Measurements from ENCODE around the gene CHD9. TPM values are rescaled to one million over a fixed set of nuclear protein-coding genes. Genes with fewer than 3 reads are reported as not detected.
A peak's percentile ranks its signal among the peaks of the same experiment; 100 is the strongest.

The CHD9 gene
- total and polyA plus RNA-seq, 4 donors: 6.2 to 46.6 (median 32.5) TPM

DNA sequence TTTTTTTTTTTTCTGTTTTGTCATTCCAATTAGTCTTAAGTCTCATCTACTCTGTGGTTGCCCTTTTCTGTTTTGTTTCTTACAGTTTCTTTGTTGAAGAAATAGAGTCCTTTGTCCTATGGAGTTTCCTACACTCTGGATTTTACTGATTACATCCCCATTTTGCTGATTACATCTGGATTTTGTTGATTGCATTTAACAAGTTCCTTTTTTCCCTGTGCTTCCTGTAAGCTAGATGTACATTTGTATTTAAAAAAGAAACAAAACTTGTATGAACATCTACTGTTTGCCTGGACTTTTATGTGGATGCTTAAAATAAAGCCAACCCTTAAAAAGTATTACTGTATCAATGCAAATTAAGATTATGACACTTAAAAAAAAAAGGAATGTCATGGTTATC is 147.6 kb downstream of the CHD9 start:
- no peak for DNase-seq (ENCODE audit: low spot score)
- no peak overlapping the region for H3K27ac ChIP-seq (ENCODE audit: low read depth in 1 of 2, low read length in 2 of 2)
- no peak overlapping the region for H3K4me3 ChIP-seq (ENCODE audit: low read depth in 1 of 3, low read length in 3 of 3)

DNA sequence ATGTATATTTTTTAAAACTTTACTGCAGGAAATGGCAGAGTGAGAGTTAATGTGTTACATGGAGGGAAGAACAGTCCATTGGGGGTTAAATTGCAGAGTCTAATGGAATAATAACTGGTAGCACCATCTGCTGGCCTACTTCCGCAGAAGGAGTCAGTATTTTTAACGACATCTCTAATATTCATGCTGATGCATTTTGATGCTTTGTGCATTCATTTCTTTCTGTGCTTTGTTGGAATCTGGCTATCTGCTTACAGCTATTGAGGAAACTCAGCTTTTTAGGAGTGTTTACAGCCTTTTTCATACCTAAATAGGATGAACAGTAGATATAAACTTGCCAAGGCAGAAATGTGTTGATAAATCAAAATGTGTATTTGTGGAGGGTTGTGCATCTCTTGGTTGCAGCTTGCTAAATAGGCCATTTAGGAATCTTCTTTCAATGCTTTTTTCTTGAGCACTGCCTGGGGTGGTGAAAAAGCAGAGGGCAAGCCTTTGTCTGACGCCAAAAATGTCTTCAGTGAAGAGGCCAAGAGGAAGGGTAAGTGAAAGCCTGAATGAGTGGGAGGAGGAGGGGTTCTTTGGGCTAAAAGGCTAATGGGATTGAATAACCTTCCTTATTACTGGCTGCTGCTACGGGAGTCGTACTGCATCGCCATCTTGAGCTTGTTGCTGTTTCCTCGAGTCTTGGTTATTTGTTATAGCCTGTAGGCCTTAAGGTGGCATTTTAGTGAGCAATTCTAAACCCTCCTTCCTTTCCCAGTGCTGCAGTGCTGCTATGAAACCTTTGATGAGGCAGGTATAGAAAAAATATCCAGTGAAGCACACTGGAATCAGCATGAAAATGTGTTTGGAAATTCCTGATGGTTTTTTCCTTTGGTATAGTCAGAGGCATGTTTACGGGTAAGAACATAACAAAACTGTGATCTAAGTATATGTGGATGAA is 153.3 kb downstream of the CHD9 start:
- TF ChIP-seq RAD21 (IDR thresholded peaks at IDR 0.05) (peak; percentile 79 to 83), YY1 (IDR thresholded peaks at IDR 0.05) (peak; percentile 80), TAF1 (conservative IDR thresholded peaks at IDR 0.05) (no peak), NR2F2 (IDR thresholded peaks at IDR 0.05) (no peak), JUND (IDR thresholded peaks at IDR 0.05) (no peak), EGR1 (IDR thresholded peaks at IDR 0.05; ENCODE audit: low read depth in 2 of 2) (no peak), HNF4A (conservative IDR thresholded peaks at IDR 0.05) (peak in 1 of 2 donors; percentile 29), GABPA (IDR thresholded peaks at IDR 0.05 in 1 of 2, conservative IDR thresholded peaks at IDR 0.05 in 1 of 2) (no peak), SP1 (IDR thresholded peaks at IDR 0.05) (no peak)
- TF ChIP-seq, protein P1, sequence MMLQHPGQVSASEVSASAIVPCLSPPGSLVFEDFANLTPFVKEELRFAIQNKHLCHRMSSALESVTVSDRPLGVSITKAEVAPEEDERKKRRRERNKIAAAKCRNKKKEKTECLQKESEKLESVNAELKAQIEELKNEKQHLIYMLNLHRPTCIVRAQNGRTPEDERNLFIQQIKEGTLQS (IDR thresholded peaks at IDR 0.05): no peak
- TF ChIP-seq, protein P2, sequence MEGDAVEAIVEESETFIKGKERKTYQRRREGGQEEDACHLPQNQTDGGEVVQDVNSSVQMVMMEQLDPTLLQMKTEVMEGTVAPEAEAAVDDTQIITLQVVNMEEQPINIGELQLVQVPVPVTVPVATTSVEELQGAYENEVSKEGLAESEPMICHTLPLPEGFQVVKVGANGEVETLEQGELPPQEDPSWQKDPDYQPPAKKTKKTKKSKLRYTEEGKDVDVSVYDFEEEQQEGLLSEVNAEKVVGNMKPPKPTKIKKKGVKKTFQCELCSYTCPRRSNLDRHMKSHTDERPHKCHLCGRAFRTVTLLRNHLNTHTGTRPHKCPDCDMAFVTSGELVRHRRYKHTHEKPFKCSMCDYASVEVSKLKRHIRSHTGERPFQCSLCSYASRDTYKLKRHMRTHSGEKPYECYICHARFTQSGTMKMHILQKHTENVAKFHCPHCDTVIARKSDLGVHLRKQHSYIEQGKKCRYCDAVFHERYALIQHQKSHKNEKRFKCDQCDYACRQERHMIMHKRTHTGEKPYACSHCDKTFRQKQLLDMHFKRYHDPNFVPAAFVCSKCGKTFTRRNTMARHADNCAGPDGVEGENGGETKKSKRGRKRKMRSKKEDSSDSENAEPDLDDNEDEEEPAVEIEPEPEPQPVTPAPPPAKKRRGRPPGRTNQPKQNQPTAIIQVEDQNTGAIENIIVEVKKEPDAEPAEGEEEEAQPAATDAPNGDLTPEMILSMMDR (IDR thresholded peaks at IDR 0.05; ENCODE audit: low read depth, low read length, missing input control): peak; percentile 49
- TF ChIP-seq, protein P3, sequence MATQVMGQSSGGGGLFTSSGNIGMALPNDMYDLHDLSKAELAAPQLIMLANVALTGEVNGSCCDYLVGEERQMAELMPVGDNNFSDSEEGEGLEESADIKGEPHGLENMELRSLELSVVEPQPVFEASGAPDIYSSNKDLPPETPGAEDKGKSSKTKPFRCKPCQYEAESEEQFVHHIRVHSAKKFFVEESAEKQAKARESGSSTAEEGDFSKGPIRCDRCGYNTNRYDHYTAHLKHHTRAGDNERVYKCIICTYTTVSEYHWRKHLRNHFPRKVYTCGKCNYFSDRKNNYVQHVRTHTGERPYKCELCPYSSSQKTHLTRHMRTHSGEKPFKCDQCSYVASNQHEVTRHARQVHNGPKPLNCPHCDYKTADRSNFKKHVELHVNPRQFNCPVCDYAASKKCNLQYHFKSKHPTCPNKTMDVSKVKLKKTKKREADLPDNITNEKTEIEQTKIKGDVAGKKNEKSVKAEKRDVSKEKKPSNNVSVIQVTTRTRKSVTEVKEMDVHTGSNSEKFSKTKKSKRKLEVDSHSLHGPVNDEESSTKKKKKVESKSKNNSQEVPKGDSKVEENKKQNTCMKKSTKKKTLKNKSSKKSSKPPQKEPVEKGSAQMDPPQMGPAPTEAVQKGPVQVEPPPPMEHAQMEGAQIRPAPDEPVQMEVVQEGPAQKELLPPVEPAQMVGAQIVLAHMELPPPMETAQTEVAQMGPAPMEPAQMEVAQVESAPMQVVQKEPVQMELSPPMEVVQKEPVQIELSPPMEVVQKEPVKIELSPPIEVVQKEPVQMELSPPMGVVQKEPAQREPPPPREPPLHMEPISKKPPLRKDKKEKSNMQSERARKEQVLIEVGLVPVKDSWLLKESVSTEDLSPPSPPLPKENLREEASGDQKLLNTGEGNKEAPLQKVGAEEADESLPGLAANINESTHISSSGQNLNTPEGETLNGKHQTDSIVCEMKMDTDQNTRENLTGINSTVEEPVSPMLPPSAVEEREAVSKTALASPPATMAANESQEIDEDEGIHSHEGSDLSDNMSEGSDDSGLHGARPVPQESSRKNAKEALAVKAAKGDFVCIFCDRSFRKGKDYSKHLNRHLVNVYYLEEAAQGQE (IDR thresholded peaks at IDR 0.05): no peak
- TF ChIP-seq, protein P4, sequence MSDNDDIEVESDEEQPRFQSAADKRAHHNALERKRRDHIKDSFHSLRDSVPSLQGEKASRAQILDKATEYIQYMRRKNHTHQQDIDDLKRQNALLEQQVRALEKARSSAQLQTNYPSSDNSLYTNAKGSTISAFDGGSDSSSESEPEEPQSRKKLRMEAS (IDR thresholded peaks at IDR 0.05): peak; percentile 20
- WGBS: 41% methylated on average over 8 of the region's 8 CpGs
- Histone ChIP-seq H3K27me3 (ENCODE audit: control insufficient read depth in 4 of 4, insufficient read depth in 4 of 4, low read length in 3 of 4) (no peaks in the 10 kb centered on the region), H3K9me3 (ENCODE audit: control insufficient read depth in 4 of 4, low read length in 3 of 4) (no peaks in the 10 kb centered on the region), H3K4me3 (ENCODE audit: low read depth in 1 of 3, low read length in 3 of 3) (peak overlapping the region in 2 of 3 donors; percentile 26 to 45), H3K4me1 (ENCODE audit: control insufficient read depth in 4 of 4, insufficient read depth in 4 of 4, low read length in 3 of 4) (peaks cover 0 to 11% (median 8%) of the 10 kb centered on the region in 4 donors), H3K36me3 (ENCODE audit: control insufficient read depth in 4 of 4, insufficient read depth in 3 of 4, low read depth in 1 of 4, low read length in 3 of 4) (peaks cover 0 to 2% (median 2%) of the 10 kb centered on the region in 4 donors), H3K9ac (ENCODE audit: low read depth in 1 of 2, low read length in 2 of 2) (peak overlapping the region in 1 of 2 donors; percentile 85), H3K27ac (ENCODE audit: low read depth in 1 of 2, low read length in 2 of 2) (peak overlapping the region; percentile 32 to 56)
- DNase-seq (ENCODE audit: low spot score): peak; percentile 58

More for the DNA sequence above, 147.6 kb downstream of the CHD9 start:
- Histone ChIP-seq H3K27me3 (ENCODE audit: control insufficient read depth in 4 of 4, insufficient read depth in 4 of 4, low read length in 3 of 4) (no peaks in the 10 kb centered on the region), H3K9ac (ENCODE audit: low read depth in 1 of 2, low read length in 2 of 2) (no peak overlapping the region), H3K4me1 (ENCODE audit: control insufficient read depth in 4 of 4, insufficient read depth in 4 of 4, low read length in 3 of 4) (peaks cover 0 to 4% (median under 1%) of the 10 kb centered on the region in 4 donors), H3K9me3 (ENCODE audit: control insufficient read depth in 4 of 4, low read length in 3 of 4) (no peaks in the 10 kb centered on the region), H3K36me3 (ENCODE audit: control insufficient read depth in 4 of 4, insufficient read depth in 3 of 4, low read depth in 1 of 4, low read length in 3 of 4) (peaks cover 0 to 2% (median under 1%) of the 10 kb centered on the region in 4 donors)
- TF ChIP-seq NR2F2 (IDR thresholded peaks at IDR 0.05) (no peak), HNF4A (conservative IDR thresholded peaks at IDR 0.05) (no peak), JUND (IDR thresholded peaks at IDR 0.05) (no peak)
- TF ChIP-seq, protein P2 (IDR thresholded peaks at IDR 0.05; ENCODE audit: low read depth, low read length, missing input control): no peak

Measured in liver (tissue), 9 donors.